WTC11 (cell line): Measurements from ENCODE around the gene LARP1. TPM values are rescaled to one million over a fixed set of nuclear protein-coding genes. Genes with fewer than 3 reads are reported as not detected.
A peak's percentile ranks its signal among the peaks of the same experiment; 100 is the strongest.

Experiments used
- ARID4B ChIP-seq: sonication (generic); formaldehyde crosslinking; IDR thresholded peaks from 2 replicates; pipeline ENCODE4 v1.8.0; 2023; ENCODE audit warnings: missing genetic modification reagents, mild to moderate bottlenecking, borderline replicate concordance
- ATF1 ChIP-seq: sonication (generic); formaldehyde crosslinking; IDR thresholded peaks from 2 replicates; pipeline ENCODE4 v1.8.1; 2023; ENCODE audit warnings: mild to moderate bottlenecking, moderate library complexity, missing genetic modification reagents
- ATF3 ChIP-seq: sonication (generic); formaldehyde crosslinking; conservative IDR thresholded peaks from 2 replicates; pipeline ENCODE4 v1.8.1; 2022; ENCODE audit warnings: mild to moderate bottlenecking, missing genetic modification reagents
- CREM ChIP-seq: sonication (generic); formaldehyde crosslinking; IDR thresholded peaks from 2 replicates; pipeline ENCODE4 v1.8.1; 2022; ENCODE audit warnings: mild to moderate bottlenecking, missing genetic modification reagents, moderate library complexity
- CTCF ChIP-seq: fragments of 200-600 bp; IDR thresholded peaks from 2 replicates; pipeline ENCODE4 v1.8.0; 2022; ENCODE audit warnings: antibody characterized with exemption
- ELF4 ChIP-seq: sonication (generic); formaldehyde crosslinking; IDR thresholded peaks from 2 replicates; pipeline ENCODE4 v1.8.1; 2022; ENCODE audit warnings: low read depth, mild to moderate bottlenecking, moderate library complexity, missing genetic modification reagents
- EMX1 ChIP-seq: fragments of 250-450 bp; sonication (Bioruptor Pico); IDR thresholded peaks from 2 replicates; pipeline ENCODE4 v1.8.0; 2021; ENCODE audit warnings: mild to moderate bottlenecking
- ESRRA ChIP-seq: sonication (generic); formaldehyde crosslinking; IDR thresholded peaks from 2 replicates; pipeline ENCODE4 v1.8.1; 2022; ENCODE audit warnings: mild to moderate bottlenecking, missing genetic modification reagents, borderline replicate concordance
- ETV6 ChIP-seq: sonication (generic); formaldehyde crosslinking; IDR thresholded peaks from 2 replicates; pipeline ENCODE4 v1.8.1; 2022; ENCODE audit warnings: mild to moderate bottlenecking, missing genetic modification reagents
- FOXJ3 ChIP-seq: sonication (generic); formaldehyde crosslinking; IDR thresholded peaks from 2 replicates; pipeline ENCODE4 v1.9.0; 2021; ENCODE audit warnings: missing genetic modification reagents, mild to moderate bottlenecking, borderline replicate concordance
- GRHL2 ChIP-seq: fragments of 250-450 bp; sonication (Bioruptor Pico); IDR thresholded peaks from 2 replicates; pipeline ENCODE4 v1.8.0; 2022; ENCODE audit warnings: mild to moderate bottlenecking, moderate library complexity; ENCODE audit not compliant: insufficient replicate concordance, severe bottlenecking
- IRF1 ChIP-seq: sonication (generic); formaldehyde crosslinking; IDR thresholded peaks from 2 replicates; pipeline ENCODE4 v1.8.0; 2023; ENCODE audit warnings: missing genetic modification reagents
- NFE2L1 ChIP-seq: sonication (generic); formaldehyde crosslinking; IDR thresholded peaks from 2 replicates; pipeline ENCODE4 v1.8.1; 2023; ENCODE audit warnings: missing genetic modification reagents
- NFYB ChIP-seq: sonication (generic); formaldehyde crosslinking; conservative IDR thresholded peaks from 2 replicates; pipeline ENCODE4 v1.8.0; 2022; ENCODE audit warnings: low read depth, missing genetic modification reagents
- NR1H2 ChIP-seq: sonication (generic); formaldehyde crosslinking; IDR thresholded peaks from 2 replicates; pipeline ENCODE4 v1.9.0; 2021; ENCODE audit warnings: mild to moderate bottlenecking, moderate library complexity, missing genetic modification reagents
- OVOL2 ChIP-seq: fragments of 250-450 bp; sonication (Bioruptor Pico); IDR thresholded peaks from 2 replicates; pipeline ENCODE4 v1.9.0; 2021; ENCODE audit warnings: mild to moderate bottlenecking, borderline replicate concordance
- SMAD4 ChIP-seq: sonication (generic); formaldehyde crosslinking; IDR thresholded peaks from 2 replicates; pipeline ENCODE4 v1.8.0; 2022; ENCODE audit warnings: mild to moderate bottlenecking, missing genetic modification reagents
- TCF7 ChIP-seq: sonication (generic); formaldehyde crosslinking; IDR thresholded peaks from 2 replicates; pipeline ENCODE4 v1.8.0; 2022; ENCODE audit warnings: mild to moderate bottlenecking, low read depth, missing genetic modification reagents, moderate library complexity
- TP53 ChIP-seq: sonication (generic); formaldehyde crosslinking; IDR thresholded peaks from 2 replicates; pipeline ENCODE4 v1.8.1; 2023; ENCODE audit warnings: mild to moderate bottlenecking, missing genetic modification reagents
- USF1 ChIP-seq: sonication (generic); formaldehyde crosslinking; IDR thresholded peaks from 2 replicates; pipeline ENCODE4 v1.8.0; 2022; ENCODE audit warnings: mild to moderate bottlenecking, missing genetic modification reagents
- ZBTB21 ChIP-seq: sonication (generic); formaldehyde crosslinking; IDR thresholded peaks from 2 replicates; pipeline ENCODE4 v1.8.1; 2023; ENCODE audit warnings: mild to moderate bottlenecking, missing genetic modification reagents, borderline replicate concordance
- ZBTB43 ChIP-seq: sonication (generic); formaldehyde crosslinking; IDR thresholded peaks from 2 replicates; pipeline ENCODE4 v1.8.1; 2023; ENCODE audit warnings: mild to moderate bottlenecking, missing genetic modification reagents
- ZNF121 ChIP-seq: sonication (generic); formaldehyde crosslinking; IDR thresholded peaks from 2 replicates; pipeline ENCODE4 v1.8.0; 2023; ENCODE audit warnings: missing genetic modification reagents
- ZNF263 ChIP-seq: sonication (generic); formaldehyde crosslinking; IDR thresholded peaks from 2 replicates; pipeline ENCODE4 v1.8.1; 2022; ENCODE audit warnings: low read depth, mild to moderate bottlenecking, moderate library complexity, missing genetic modification reagents
- total RNA-seq: library from RNA; stranded (reverse); gene quantifications from 3 replicates; pipeline ENCODE4 v1.2.3, GENCODE V29; 2021
- TF ChIP-seq, protein P1 (sequence below): sonication (generic); formaldehyde crosslinking; IDR thresholded peaks from 2 replicates; pipeline ENCODE4 v1.8.0; 2023; ENCODE audit warnings: mild to moderate bottlenecking, missing genetic modification reagents

LARP1 gene
- total RNA-seq, 1 experiment from 2014 or later = 406 TPM

DNA sequence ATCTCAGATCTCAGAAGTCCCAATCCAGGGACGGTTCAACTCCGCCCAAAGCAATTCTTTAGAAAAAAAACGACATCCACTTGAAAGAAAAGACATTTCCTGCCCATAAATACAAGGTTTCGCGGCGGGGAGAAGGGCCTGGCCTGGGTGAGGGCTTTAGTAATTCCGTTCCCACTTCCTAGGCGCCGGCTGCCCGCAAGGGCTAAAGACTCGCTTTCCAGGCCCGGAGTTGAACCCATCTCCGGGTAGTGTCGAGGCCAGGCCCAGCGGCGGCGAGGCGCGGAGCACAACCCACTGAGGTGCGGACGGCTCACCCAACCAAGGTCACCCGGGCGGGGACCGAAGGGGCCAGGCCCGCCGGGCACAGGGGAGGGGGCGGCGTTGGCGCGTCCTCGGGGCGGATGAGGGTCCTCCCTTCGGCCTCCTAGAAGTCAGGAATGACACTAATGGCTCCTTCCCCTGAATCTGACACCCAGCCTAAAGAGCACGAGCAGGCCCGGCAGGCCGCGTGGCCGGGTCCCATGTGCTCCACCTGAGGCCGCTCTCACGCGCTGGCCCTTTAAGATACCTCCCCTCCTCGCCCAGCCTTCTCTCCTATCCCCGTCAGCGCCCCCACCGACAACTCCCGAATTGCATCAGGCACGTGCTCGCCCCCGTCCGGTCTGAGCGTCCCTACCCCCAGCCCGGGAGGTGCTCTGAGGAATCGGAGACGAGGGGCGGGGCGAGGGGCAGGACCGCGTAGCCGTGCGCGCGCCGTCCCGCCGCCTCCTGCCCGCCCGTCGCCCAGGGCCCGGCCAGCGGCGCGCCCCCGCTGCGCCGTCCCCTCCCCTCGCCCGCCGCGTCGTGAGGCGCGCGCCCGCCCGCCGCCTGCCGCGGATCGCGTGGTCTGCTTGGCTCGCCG lies 467 bp upstream of the LARP1 start (continued):
- peak; percentile 68 for TF ChIP-seq ZBTB43 (CRISPR knock-in tag)
- TF ChIP-seq ATF3 (CRISPR knock-in tag) = 0 out of 2 replicates have a peak, but pooled peaks have one; percentile 41
- TF ChIP-seq ESRRA (CRISPR knock-in tag) = 0 out of 2 replicates have a peak, but pooled peaks have one; percentile 45
- TF ChIP-seq ARID4B (CRISPR knock-in tag) = peak; percentile 89; the same call in 1 of the 2 replicates
- peak; percentile 89 for TF ChIP-seq USF1 (CRISPR knock-in tag)
- TF ChIP-seq ZNF263 (CRISPR knock-in tag) = peak; percentile 61; the same call in 1 of the 2 replicates
- TF ChIP-seq TP53 (CRISPR knock-in tag) = peak; percentile 29; the same call in 1 of the 2 replicates
- TF ChIP-seq ETV6 (CRISPR knock-in tag) = peak; percentile 94
- no peak for TF ChIP-seq ELF4 (CRISPR knock-in tag)
- TF ChIP-seq CREM (CRISPR knock-in tag) = peak; percentile 80; the same call in 1 of the 2 replicates
- peak; percentile 86 for TF ChIP-seq NFE2L1 (CRISPR knock-in tag)
- no peak for TF ChIP-seq NR1H2 (CRISPR knock-in tag)
- TF ChIP-seq GRHL2 = no peak
- peak; percentile 42; the same call in 1 of the 2 replicates for TF ChIP-seq SMAD4 (CRISPR knock-in tag)
- no peak for TF ChIP-seq TCF7 (CRISPR knock-in tag)
- peak; percentile 83; the same call in 1 of the 2 replicates for TF ChIP-seq ATF1 (CRISPR knock-in tag)
- peak; percentile 23; the same call in 1 of the 2 replicates for TF ChIP-seq NFYB
- TF ChIP-seq, protein P1, sequence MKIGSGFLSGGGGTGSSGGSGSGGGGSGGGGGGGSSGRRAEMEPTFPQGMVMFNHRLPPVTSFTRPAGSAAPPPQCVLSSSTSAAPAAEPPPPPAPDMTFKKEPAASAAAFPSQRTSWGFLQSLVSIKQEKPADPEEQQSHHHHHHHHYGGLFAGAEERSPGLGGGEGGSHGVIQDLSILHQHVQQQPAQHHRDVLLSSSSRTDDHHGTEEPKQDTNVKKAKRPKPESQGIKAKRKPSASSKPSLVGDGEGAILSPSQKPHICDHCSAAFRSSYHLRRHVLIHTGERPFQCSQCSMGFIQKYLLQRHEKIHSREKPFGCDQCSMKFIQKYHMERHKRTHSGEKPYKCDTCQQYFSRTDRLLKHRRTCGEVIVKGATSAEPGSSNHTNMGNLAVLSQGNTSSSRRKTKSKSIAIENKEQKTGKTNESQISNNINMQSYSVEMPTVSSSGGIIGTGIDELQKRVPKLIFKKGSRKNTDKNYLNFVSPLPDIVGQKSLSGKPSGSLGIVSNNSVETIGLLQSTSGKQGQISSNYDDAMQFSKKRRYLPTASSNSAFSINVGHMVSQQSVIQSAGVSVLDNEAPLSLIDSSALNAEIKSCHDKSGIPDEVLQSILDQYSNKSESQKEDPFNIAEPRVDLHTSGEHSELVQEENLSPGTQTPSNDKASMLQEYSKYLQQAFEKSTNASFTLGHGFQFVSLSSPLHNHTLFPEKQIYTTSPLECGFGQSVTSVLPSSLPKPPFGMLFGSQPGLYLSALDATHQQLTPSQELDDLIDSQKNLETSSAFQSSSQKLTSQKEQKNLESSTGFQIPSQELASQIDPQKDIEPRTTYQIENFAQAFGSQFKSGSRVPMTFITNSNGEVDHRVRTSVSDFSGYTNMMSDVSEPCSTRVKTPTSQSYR (CRISPR knock-in tag) = peak; percentile 87
- no peak for TF ChIP-seq OVOL2 (CRISPR knock-in tag)
- no peak for TF ChIP-seq CTCF
- no peak for TF ChIP-seq ZNF121
- TF ChIP-seq IRF1 (CRISPR knock-in tag) = peak; percentile 73; the same call in 1 of the 2 replicates
- no peak for TF ChIP-seq EMX1 (CRISPR knock-in tag)
- TF ChIP-seq ZBTB21 (CRISPR knock-in tag) = peak; percentile 71; the same call in 1 of the 2 replicates
- TF ChIP-seq FOXJ3 (CRISPR knock-in tag) = no peak
